HEK293 (cell line): Measurements from ENCODE around the gene HCRTR2.

ENCODE experiments used
- CTCF ChIA-PET: fragments of 350-600 bp; formaldehyde crosslinking; extraction: SDS; loops from one replicate; lab custom pipeline; 2021; ENCODE audit warnings: antibody characterized with exemption; lab: Yijun Ruan, JAX
- POLR2A ChIA-PET: fragments of 300-600 bp; formaldehyde crosslinking; extraction: SDS; loops from one replicate; lab custom pipeline; 2020; ENCODE audit warnings: antibody characterized with exemption, inconsistent platforms; lab: Yijun Ruan, JAX
- H3K27ac ChIP-seq: fragments of 200-500 bp; sonication (Bioruptor generic); 2 replicates; pipeline ENCODE4 v1.5.1; 2014; ENCODE audit warnings: low read depth, low read length, control low read depth, inconsistent platforms; ENCODE audit errors: extremely low read depth
- H3K36me3 ChIP-seq, 2 experiments: fragments of 200-500 bp in 1 of 2; sonication (Bioruptor generic) in 1 of 2; 1 replicate in 1 of 2; 2 replicates in 1 of 2; pipeline ENCODE4 v1.5.1; 2014 to 2017; ENCODE audit warnings: inconsistent platforms in 2 of 2, low read length in 2 of 2; ENCODE audit not compliant: control insufficient read depth in 2 of 2, insufficient read depth in 1 of 2
- H3K4me1 ChIP-seq: fragments of 200-500 bp; sonication (Bioruptor generic); 2 replicates; pipeline ENCODE4 v1.5.1; 2014; ENCODE audit warnings: mild to moderate bottlenecking, low read length, inconsistent platforms; ENCODE audit not compliant: control insufficient read depth, insufficient read depth
- H3K4me3 ChIP-seq: 2 replicates; pipeline ENCODE4 v1.5.1; 2011; ENCODE audit warnings: low read depth, mild to moderate bottlenecking, control low read depth, low read length, moderate library complexity
- H3K9me3 ChIP-seq: fragments of 200-500 bp; sonication (Bioruptor generic); 2 replicates; pipeline ENCODE4 v1.5.1; 2014; ENCODE audit warnings: low read depth, low read length, inconsistent platforms; ENCODE audit not compliant: control insufficient read depth, insufficient read depth
- GLIS2 ChIP-seq: fragments of 450-650 bp; formaldehyde crosslinking; IDR thresholded peaks from 2 replicates; pipeline ENCODE4 v1.5.1; 2016; ENCODE audit warnings: missing biosample characterization, missing genetic modification characterization
- KLF16 ChIP-seq: fragments of 450-650 bp; formaldehyde crosslinking; IDR thresholded peaks from 2 replicates; pipeline ENCODE4 v1.5.1; 2017; ENCODE audit warnings: missing biosample characterization, missing genetic modification characterization
- MYNN ChIP-seq: fragments of 450-650 bp; formaldehyde crosslinking; IDR thresholded peaks from 2 replicates; pipeline ENCODE4 v1.5.1; 2016; ENCODE audit warnings: missing biosample characterization, missing genetic modification characterization, borderline replicate concordance
- SETDB1 ChIP-seq: IDR thresholded peaks from one replicate; pipeline ENCODE4 v1.6.1; 2017; ENCODE audit warnings: mild to moderate bottlenecking, low read length, moderate library complexity, mixed read lengths; ENCODE audit not compliant: insufficient read length
- TSHZ1 ChIP-seq: fragments of 450-650 bp; formaldehyde crosslinking; IDR thresholded peaks from 2 replicates; pipeline ENCODE4 v1.5.1; 2016; ENCODE audit warnings: missing biosample characterization, missing genetic modification characterization, borderline replicate concordance
- YY1 ChIP-seq: fragments of 450-650 bp; formaldehyde crosslinking; IDR thresholded peaks from 2 replicates; pipeline ENCODE4 v1.5.1; 2018; ENCODE audit warnings: missing biosample characterization, missing genetic modification characterization
- ZFP37 ChIP-seq: fragments of 450-650 bp; formaldehyde crosslinking; IDR thresholded peaks from 2 replicates; pipeline ENCODE4 v1.5.1; 2016; ENCODE audit warnings: missing biosample characterization, missing genetic modification characterization
- ZNF280D ChIP-seq: fragments of 450-650 bp; formaldehyde crosslinking; IDR thresholded peaks from 2 replicates; pipeline ENCODE4 v1.5.1; 2016; ENCODE audit warnings: missing biosample characterization, missing genetic modification characterization
- ZNF302 ChIP-seq: fragments of 450-650 bp; formaldehyde crosslinking; IDR thresholded peaks from 2 replicates; pipeline ENCODE4 v1.5.1; 2016; ENCODE audit warnings: missing biosample characterization, missing genetic modification characterization, low read depth
- ZNF335 ChIP-seq: fragments of 450-650 bp; formaldehyde crosslinking; conservative IDR thresholded peaks from 2 replicates; pipeline ENCODE4 v1.5.1; 2016; ENCODE audit warnings: missing biosample characterization, missing genetic modification characterization
- ZNF341 ChIP-seq: fragments of 450-650 bp; formaldehyde crosslinking; IDR thresholded peaks from 2 replicates; pipeline ENCODE4; 2016; ENCODE audit warnings: low read depth, missing biosample characterization, missing genetic modification characterization
- ZNF37A ChIP-seq: fragments of 450-650 bp; IDR thresholded peaks from 2 replicates; pipeline ENCODE4 v1.5.1; 2018; ENCODE audit warnings: missing biosample characterization, missing genetic modification characterization
- ZNF514 ChIP-seq: fragments of 450-650 bp; formaldehyde crosslinking; IDR thresholded peaks from 2 replicates; pipeline ENCODE4 v1.5.1; 2016; ENCODE audit warnings: missing biosample characterization, missing genetic modification characterization
- ZNF544 ChIP-seq: fragments of 450-650 bp; formaldehyde crosslinking; IDR thresholded peaks from 2 replicates; pipeline ENCODE4 v1.5.0; 2017; ENCODE audit warnings: missing biosample characterization, missing genetic modification characterization
- ZNF549 ChIP-seq: fragments of 450-650 bp; IDR thresholded peaks from 2 replicates; pipeline ENCODE4 v1.5.1; 2018; ENCODE audit warnings: missing biosample characterization, missing genetic modification characterization, mild to moderate bottlenecking, inconsistent platforms, moderate library complexity
- TF ChIP-seq, protein P1 (sequence below): fragments of 450-650 bp; formaldehyde crosslinking; conservative IDR thresholded peaks from 2 replicates; pipeline ENCODE4 v1.5.1; 2016; ENCODE audit warnings: low read depth, missing biosample characterization, missing genetic modification characterization
- TF ChIP-seq, protein P2 (sequence below): fragments of 450-650 bp; formaldehyde crosslinking; IDR thresholded peaks from 2 replicates; pipeline ENCODE4 v1.5.1; 2016; ENCODE audit warnings: missing biosample characterization, missing genetic modification characterization

HCRTR2 gene

DNA sequence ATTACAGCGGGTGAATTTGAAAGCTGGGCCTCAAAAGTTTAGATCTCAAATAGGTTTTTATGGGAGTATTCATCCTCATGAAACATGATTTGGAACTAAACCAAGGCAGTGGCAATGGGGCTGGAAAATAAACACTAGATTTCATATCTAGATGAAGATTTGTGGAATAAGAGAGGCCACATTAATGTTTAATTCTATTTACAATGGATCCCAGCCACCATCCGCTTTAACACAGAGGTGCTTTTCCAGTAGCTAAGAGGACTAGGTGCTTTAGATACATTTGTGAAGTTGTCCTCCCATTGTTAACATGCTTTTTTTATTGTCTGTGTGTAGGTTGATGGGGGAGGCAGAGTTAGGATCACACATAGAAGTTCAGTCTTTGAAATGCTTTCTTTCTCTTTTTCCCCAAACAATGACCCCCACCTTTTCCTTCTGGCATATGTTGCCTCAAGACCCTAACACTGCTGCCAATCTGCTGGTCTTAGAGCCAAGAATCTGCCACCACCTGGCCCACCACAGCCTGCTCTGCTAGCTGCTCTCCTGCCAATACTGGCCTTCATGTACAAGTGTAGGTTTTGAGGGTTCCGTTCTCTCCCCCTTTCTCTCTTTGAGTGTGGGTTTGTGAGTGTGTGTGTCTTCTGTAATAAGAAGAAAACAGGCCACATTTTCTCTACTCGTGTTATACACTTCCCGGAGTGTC, 125.1 kb downstream of the HCRTR2 start:
- no peaks in the 10 kb centered on the region for H3K9me3 ChIP-seq
- TF ChIP-seq ZNF302 (tag by site-specific recombination) = no peak
- no peak for TF ChIP-seq SETDB1
- TF ChIP-seq ZNF280D (tag by site-specific recombination) = no peak
- TF ChIP-seq ZNF335 (tag by site-specific recombination) = no peak
- TF ChIP-seq MYNN = no peak
- TF ChIP-seq TSHZ1 = no peak
- no peak for TF ChIP-seq ZNF544 (tag by site-specific recombination)
- no peak for TF ChIP-seq GLIS2
- TF ChIP-seq ZNF341 = no peak
- no peak for TF ChIP-seq KLF16
- no peak for TF ChIP-seq ZFP37 (tag by site-specific recombination)
- TF ChIP-seq ZNF514 (tag by site-specific recombination) = no peak
- no peak for TF ChIP-seq ZNF549 (tag by site-specific recombination)
- TF ChIP-seq ZNF37A (tag by site-specific recombination) = no peak
- TF ChIP-seq, protein P1, sequence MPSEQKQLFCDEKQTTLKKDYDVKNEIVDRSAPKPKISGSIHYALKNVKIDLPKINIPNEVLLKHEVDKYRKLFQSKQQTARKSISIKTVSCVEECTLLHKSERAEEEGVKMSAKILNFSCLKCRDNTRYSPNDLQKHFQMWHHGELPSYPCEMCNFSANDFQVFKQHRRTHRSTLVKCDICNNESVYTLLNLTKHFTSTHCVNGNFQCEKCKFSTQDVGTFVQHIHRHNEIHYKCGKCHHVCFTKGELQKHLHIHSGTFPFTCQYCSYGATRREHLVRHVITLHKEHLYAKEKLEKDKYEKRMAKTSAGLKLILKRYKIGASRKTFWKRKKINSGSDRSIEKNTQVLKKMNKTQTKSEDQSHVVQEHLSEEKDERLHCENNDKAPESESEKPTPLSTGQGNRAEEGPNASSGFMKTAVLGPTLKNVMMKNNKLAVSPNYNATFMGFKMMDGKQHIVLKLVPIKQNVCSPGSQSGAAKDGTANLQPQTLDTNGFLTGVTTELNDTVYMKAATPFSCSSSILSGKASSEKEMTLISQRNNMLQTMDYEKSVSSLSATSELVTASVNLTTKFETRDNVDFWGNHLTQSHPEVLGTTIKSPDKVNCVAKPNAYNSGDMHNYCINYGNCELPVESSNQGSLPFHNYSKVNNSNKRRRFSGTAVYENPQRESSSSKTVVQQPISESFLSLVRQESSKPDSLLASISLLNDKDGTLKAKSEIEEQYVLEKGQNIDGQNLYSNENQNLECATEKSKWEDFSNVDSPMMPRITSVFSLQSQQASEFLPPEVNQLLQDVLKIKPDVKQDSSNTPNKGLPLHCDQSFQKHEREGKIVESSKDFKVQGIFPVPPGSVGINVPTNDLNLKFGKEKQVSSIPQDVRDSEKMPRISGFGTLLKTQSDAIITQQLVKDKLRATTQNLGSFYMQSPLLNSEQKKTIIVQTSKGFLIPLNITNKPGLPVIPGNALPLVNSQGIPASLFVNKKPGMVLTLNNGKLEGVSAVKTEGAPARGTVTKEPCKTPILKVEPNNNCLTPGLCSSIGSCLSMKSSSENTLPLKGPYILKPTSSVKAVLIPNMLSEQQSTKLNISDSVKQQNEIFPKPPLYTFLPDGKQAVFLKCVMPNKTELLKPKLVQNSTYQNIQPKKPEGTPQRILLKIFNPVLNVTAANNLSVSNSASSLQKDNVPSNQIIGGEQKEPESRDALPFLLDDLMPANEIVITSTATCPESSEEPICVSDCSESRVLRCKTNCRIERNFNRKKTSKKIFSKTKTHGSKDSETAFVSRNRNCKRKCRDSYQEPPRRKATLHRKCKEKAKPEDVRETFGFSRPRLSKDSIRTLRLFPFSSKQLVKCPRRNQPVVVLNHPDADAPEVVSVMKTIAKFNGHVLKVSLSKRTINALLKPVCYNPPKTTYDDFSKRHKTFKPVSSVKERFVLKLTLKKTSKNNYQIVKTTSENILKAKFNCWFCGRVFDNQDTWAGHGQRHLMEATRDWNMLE (tag by site-specific recombination) = no peak
- no peak for TF ChIP-seq YY1 (tag by site-specific recombination)
- TF ChIP-seq, protein P2, sequence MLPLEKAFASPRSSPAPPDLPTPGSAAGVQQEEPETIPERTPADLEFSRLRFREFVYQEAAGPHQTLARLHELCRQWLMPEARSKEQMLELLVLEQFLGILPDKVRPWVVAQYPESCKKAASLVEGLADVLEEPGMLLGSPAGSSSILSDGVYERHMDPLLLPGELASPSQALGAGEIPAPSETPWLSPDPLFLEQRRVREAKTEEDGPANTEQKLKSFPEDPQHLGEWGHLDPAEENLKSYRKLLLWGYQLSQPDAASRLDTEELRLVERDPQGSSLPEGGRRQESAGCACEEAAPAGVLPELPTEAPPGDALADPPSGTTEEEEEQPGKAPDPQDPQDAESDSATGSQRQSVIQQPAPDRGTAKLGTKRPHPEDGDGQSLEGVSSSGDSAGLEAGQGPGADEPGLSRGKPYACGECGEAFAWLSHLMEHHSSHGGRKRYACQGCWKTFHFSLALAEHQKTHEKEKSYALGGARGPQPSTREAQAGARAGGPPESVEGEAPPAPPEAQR = no peak
- TF ChIP-seq, all 188 proteins: peak for 0
- ChIA-PET CTCF (interaction anchor here (0.6 to 0.7 kb wide), 2 partner anchors 220 to 295 kb away, joined by 3 read pairs; no protein-coding TSS in a partner anchor), POLR2A (no interaction called here)
- H3K4me1 ChIP-seq = no peaks in the 10 kb centered on the region
- H3K27ac ChIP-seq = no peak overlapping the region
- no peaks in the 10 kb centered on the region for H3K36me3 ChIP-seq
- no peak overlapping the region for H3K4me3 ChIP-seq
